HEK293 (cell line): ENCODE measurements around the gene C4orf17.
"Not testable (repeated sequence)": the region's sequence is repeated elsewhere in the genome, so short reads cannot be mapped to it uniquely, and the experiment has no call there.

Experiments used
- CTCF ChIA-PET: fragments of 350-600 bp; formaldehyde crosslinking; extraction: SDS; loops from one replicate; lab custom pipeline; 2021; ENCODE audit warnings: antibody characterized with exemption; lab: Yijun Ruan, JAX
- POLR2A ChIA-PET: fragments of 300-600 bp; formaldehyde crosslinking; extraction: SDS; loops from one replicate; lab custom pipeline; 2020; ENCODE audit warnings: antibody characterized with exemption, inconsistent platforms; lab: Yijun Ruan, JAX
- H3K27ac ChIP-seq: fragments of 200-500 bp; sonication (Bioruptor generic); 2 replicates; pipeline ENCODE4 v1.5.1; 2014; ENCODE audit warnings: low read depth, low read length, control low read depth, inconsistent platforms; ENCODE audit errors: extremely low read depth
- H3K36me3 ChIP-seq, 2 experiments: fragments of 200-500 bp in 1 of 2; sonication (Bioruptor generic) in 1 of 2; 1 replicate in 1 of 2; 2 replicates in 1 of 2; pipeline ENCODE4 v1.5.1; 2014 to 2017; ENCODE audit warnings: inconsistent platforms in 2 of 2, low read length in 2 of 2; ENCODE audit not compliant: control insufficient read depth in 2 of 2, insufficient read depth in 1 of 2
- H3K4me1 ChIP-seq: fragments of 200-500 bp; sonication (Bioruptor generic); 2 replicates; pipeline ENCODE4 v1.5.1; 2014; ENCODE audit warnings: mild to moderate bottlenecking, low read length, inconsistent platforms; ENCODE audit not compliant: control insufficient read depth, insufficient read depth
- H3K4me3 ChIP-seq: 2 replicates; pipeline ENCODE4 v1.5.1; 2011; ENCODE audit warnings: low read depth, mild to moderate bottlenecking, control low read depth, low read length, moderate library complexity
- H3K9me3 ChIP-seq: fragments of 200-500 bp; sonication (Bioruptor generic); 2 replicates; pipeline ENCODE4 v1.5.1; 2014; ENCODE audit warnings: low read depth, low read length, inconsistent platforms; ENCODE audit not compliant: control insufficient read depth, insufficient read depth
- BCL6B ChIP-seq: fragments of 450-650 bp; formaldehyde crosslinking; IDR thresholded peaks from 2 replicates; pipeline ENCODE4 v1.5.1; 2017; ENCODE audit warnings: missing biosample characterization, missing genetic modification characterization
- PATZ1 ChIP-seq: fragments of 450-650 bp; formaldehyde crosslinking; IDR thresholded peaks from 2 replicates; pipeline ENCODE4 v1.5.1; 2016; ENCODE audit warnings: missing biosample characterization, missing genetic modification characterization
- RBAK ChIP-seq: fragments of 450-650 bp; formaldehyde crosslinking; IDR thresholded peaks from 2 replicates; pipeline ENCODE4 v1.5.1; 2016; ENCODE audit warnings: missing biosample characterization, missing genetic modification characterization
- TSHZ1 ChIP-seq: fragments of 450-650 bp; formaldehyde crosslinking; IDR thresholded peaks from 2 replicates; pipeline ENCODE4 v1.5.1; 2016; ENCODE audit warnings: missing biosample characterization, missing genetic modification characterization, borderline replicate concordance
- ZBTB17 ChIP-seq: fragments of 450-650 bp; formaldehyde crosslinking; IDR thresholded peaks from 2 replicates; pipeline ENCODE4 v1.5.1; 2016; ENCODE audit warnings: missing biosample characterization, missing genetic modification characterization
- ZNF16 ChIP-seq: fragments of 450-650 bp; formaldehyde crosslinking; IDR thresholded peaks from 2 replicates; pipeline ENCODE4 v1.5.1; 2016; ENCODE audit warnings: low read depth, missing biosample characterization, missing genetic modification characterization
- ZNF174 ChIP-seq: fragments of 450-650 bp; formaldehyde crosslinking; IDR thresholded peaks from 2 replicates; pipeline ENCODE4 v1.5.0; 2017; ENCODE audit warnings: missing biosample characterization, mild to moderate bottlenecking, missing genetic modification characterization
- ZNF2 ChIP-seq: fragments of 450-650 bp; formaldehyde crosslinking; IDR thresholded peaks from 2 replicates; pipeline ENCODE4 v1.5.1; 2016; ENCODE audit warnings: missing biosample characterization, missing genetic modification characterization
- ZNF211 ChIP-seq: fragments of 450-650 bp; formaldehyde crosslinking; IDR thresholded peaks from 2 replicates; pipeline ENCODE4 v1.5.1; 2016; ENCODE audit warnings: low read depth, missing biosample characterization, missing genetic modification characterization
- ZNF26 ChIP-seq: fragments of 450-650 bp; formaldehyde crosslinking; IDR thresholded peaks from 2 replicates; pipeline ENCODE4 v1.5.1; 2016; ENCODE audit warnings: missing biosample characterization, missing genetic modification characterization
- ZNF426 ChIP-seq: fragments of 450-650 bp; formaldehyde crosslinking; IDR thresholded peaks from 2 replicates; pipeline ENCODE4 v1.5.1; 2017; ENCODE audit warnings: missing biosample characterization, missing genetic modification characterization, mild to moderate bottlenecking, inconsistent platforms, moderate library complexity
- ZNF514 ChIP-seq: fragments of 450-650 bp; formaldehyde crosslinking; IDR thresholded peaks from 2 replicates; pipeline ENCODE4 v1.5.1; 2016; ENCODE audit warnings: missing biosample characterization, missing genetic modification characterization
- ZNF560 ChIP-seq: fragments of 450-650 bp; formaldehyde crosslinking; IDR thresholded peaks from 2 replicates; pipeline ENCODE4 v1.5.1; 2017; ENCODE audit warnings: missing biosample characterization, missing genetic modification characterization, borderline replicate concordance
- ZNF707 ChIP-seq: fragments of 450-650 bp; formaldehyde crosslinking; IDR thresholded peaks from 2 replicates; pipeline ENCODE4 v1.5.1; 2016; ENCODE audit warnings: missing biosample characterization, missing genetic modification characterization
- ZNF76 ChIP-seq: fragments of 450-650 bp; formaldehyde crosslinking; IDR thresholded peaks from 2 replicates; pipeline ENCODE4; 2016; ENCODE audit warnings: low read depth, missing biosample characterization, missing genetic modification characterization, borderline replicate concordance
- ZXDB ChIP-seq: fragments of 450-650 bp; formaldehyde crosslinking; IDR thresholded peaks from 2 replicates; pipeline ENCODE4 v1.5.1; 2016; ENCODE audit warnings: missing biosample characterization, missing genetic modification characterization

Gene C4orf17

GRCh38 chr4:99529956-99530355 lies 19.1 kb downstream of the C4orf17 start:
- ChIA-PET POLR2A (no interaction called here), CTCF (no interaction called here)
- no peak for TF ChIP-seq PATZ1 (tag by site-specific recombination)
- no peak for TF ChIP-seq ZNF211 (tag by site-specific recombination)
- no peak for TF ChIP-seq ZNF174 (tag by site-specific recombination)
- no peak for TF ChIP-seq ZNF514 (tag by site-specific recombination)
- no peak for TF ChIP-seq ZNF16 (tag by site-specific recombination)
- TF ChIP-seq ZNF2 (tag by site-specific recombination) = no peak
- TF ChIP-seq ZNF707 (tag by site-specific recombination) = no peak
- TF ChIP-seq ZNF426 (tag by site-specific recombination) = no peak
- no peak for TF ChIP-seq ZXDB (tag by site-specific recombination)
- Histone ChIP-seq H3K4me1 (no peaks in the 10 kb centered on the region), H3K27ac (no peak overlapping the region), H3K4me3 (no peak overlapping the region), H3K36me3 (no peaks in the 10 kb centered on the region), H3K9me3 (no peaks in the 10 kb centered on the region)

GRCh38 chr4:99534699-99535098 lies 23.9 kb downstream of the C4orf17 start:
- POLR2A ChIA-PET, CTCF ChIA-PET, H3K4me1 ChIP-seq, H3K36me3 ChIP-seq, H3K9me3 ChIP-seq, H3K27ac ChIP-seq, H3K4me3 ChIP-seq: not testable (repeated sequence)

GRCh38 chr4:99536271-99536670 lies 25.4 kb downstream of the C4orf17 start:
- POLR2A ChIA-PET = no interaction called here
- TF ChIP-seq ZBTB17 (tag by site-specific recombination) (no peak), ZNF560 (no peak), ZNF26 (tag by site-specific recombination) (no peak), RBAK (tag by site-specific recombination) (no peak), BCL6B (no peak), TSHZ1 (tag by site-specific recombination) (no peak), ZNF76 (tag by site-specific recombination) (no peak)
- Histone ChIP-seq H3K27ac (no peak overlapping the region), H3K36me3 (no peaks in the 10 kb centered on the region), H3K4me3 (no peak overlapping the region), H3K9me3 (no peaks in the 10 kb centered on the region), H3K4me1 (no peaks in the 10 kb centered on the region)
- CTCF ChIA-PET = no interaction called here
